ENCODE results near the gene SGCB.

GRCh38 chr4:51997647-51998046, 40.5 kb downstream of the SGCB start:
- no peak for TF ChIP-seq RAD21 (IDR thresholded peaks at IDR 0.05; ENCODE audit: low read depth)
- TF ChIP-seq CEBPB (IDR thresholded peaks at IDR 0.05), result no peak
- TF ChIP-seq, protein P1, sequence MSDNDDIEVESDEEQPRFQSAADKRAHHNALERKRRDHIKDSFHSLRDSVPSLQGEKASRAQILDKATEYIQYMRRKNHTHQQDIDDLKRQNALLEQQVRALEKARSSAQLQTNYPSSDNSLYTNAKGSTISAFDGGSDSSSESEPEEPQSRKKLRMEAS (IDR thresholded peaks at IDR 0.05), result no peak
- TF ChIP-seq EP300 (IDR thresholded peaks at IDR 0.05; ENCODE audit: borderline replicate concordance), result no peak
- TF ChIP-seq REST (IDR thresholded peaks at IDR 0.05; ENCODE audit: low read depth), result no peak
- no peak for TF ChIP-seq YY1 (IDR thresholded peaks at IDR 0.05; ENCODE audit: low read depth)
- TF ChIP-seq TEAD4 (IDR thresholded peaks at IDR 0.05), result no peak
- no peak for TF ChIP-seq USF1 (IDR thresholded peaks at IDR 0.05)
- TF ChIP-seq CREB1 (IDR thresholded peaks at IDR 0.05; ENCODE audit: low read depth), result no peak
- TF ChIP-seq TCF12 (IDR thresholded peaks at IDR 0.05; ENCODE audit: low read depth), result no peak
- TF ChIP-seq FOXM1 (IDR thresholded peaks at IDR 0.05; ENCODE audit: borderline replicate concordance, low read depth), result no peak

Measured in Ishikawa (cell line).